Thoracic aorta (tissue), 2 donors: ENCODE results near the gene PBXIP1. TPM values are rescaled to one million over a fixed set of nuclear protein-coding genes. Genes with fewer than 3 reads are reported as not detected.

Experiments
- ATAC-seq: fragments of 150-250 bp; one replicate; pipeline ENCODE4 v1.8.0; 2017; ENCODE audit warnings: low read depth; ENCODE audit not compliant: insufficient number of reproducible peaks, low FRiP score
- DNase-seq: peaks from one replicate; pipeline ENCODE4 v3.0.0-alpha.2; 2020; ENCODE audit warnings: low spot score
- H3K27ac ChIP-seq, 2 donors: fragments of 200-600 bp; sonication (generic); 1 replicate in 1 of 2; 2 replicates in 1 of 2; pipeline ENCODE4 v1.5.1; 2016; ENCODE audit warnings: mild to moderate bottlenecking in 2 of 2, moderate library complexity in 2 of 2
- H3K27me3 ChIP-seq: fragments of 200-600 bp; sonication (generic); replicated peaks from 2 replicates; pipeline ENCODE4 v1.6.0; 2016; ENCODE audit warnings: mild to moderate bottlenecking; ENCODE audit not compliant: insufficient read depth
- H3K36me3 ChIP-seq: fragments of 200-600 bp; sonication (generic); one replicate; pipeline ENCODE4 v1.5.1; 2016
- H3K4me1 ChIP-seq, 2 donors: fragments of 200-600 bp; sonication (generic); 1 replicate in 1 of 2; 2 replicates in 1 of 2; pipeline versions ENCODE4 v1.5.1 to v1.6.0; 2016; ENCODE audit warnings: low read depth in 2 of 2, mild to moderate bottlenecking in 1 of 2; ENCODE audit not compliant: control insufficient read depth in 1 of 2
- H3K4me3 ChIP-seq: fragments of 200-600 bp; sonication (generic); 2 replicates; pipeline ENCODE4 v1.5.1; 2016; ENCODE audit warnings: mild to moderate bottlenecking
- H3K9me3 ChIP-seq: fragments of 200-600 bp; sonication (generic); 2 replicates; pipeline ENCODE4 v1.5.1; 2016
- CTCF ChIP-seq: fragments of 200-600 bp; sonication (generic); IDR thresholded peaks from one replicate; pipeline ENCODE4 v1.5.1; 2019; ENCODE audit warnings: antibody characterized with exemption
- total RNA-seq, 2 donors: library from RNA; depleted of rRNA; stranded (reverse); fragments of >200 nt; gene quantifications; one replicate each; pipeline versions ENCODE4 v1.1.0 to v1.2.3, GENCODE V29; 2016

The PBXIP1 gene
- total RNA-seq, 2 donors from 2014 or later: 185 to 227 TPM

- ATAC-seq (no peak), DNase-seq (no peak)
- H3K27me3 ChIP-seq: no peaks in the 10 kb centered on the region
- peaks cover 36% of the 10 kb centered on the region for H3K36me3 ChIP-seq
- no peak for TF ChIP-seq CTCF
- no peaks in the 10 kb centered on the region for H3K4me1 ChIP-seq
- H3K27ac ChIP-seq: no peak overlapping the region
- no peak overlapping the region for H3K4me3 ChIP-seq
- no peaks in the 10 kb centered on the region for H3K9me3 ChIP-seq
These were observed 30.3 kb downstream of the PBXIP1 start for GRCh38 chr1:154925335-154926170.

- DNase-seq: no peak
- Histone ChIP-seq H3K36me3 (peaks cover 33% of the 10 kb centered on the region), H3K4me3 (no peak overlapping the region), H3K27ac (no peak overlapping the region), H3K9me3 (no peaks in the 10 kb centered on the region), H3K27me3 (no peaks in the 10 kb centered on the region), H3K4me1 (no peaks in the 10 kb centered on the region)
- no peak for ATAC-seq
- TF ChIP-seq CTCF: no peak
These were observed 32.2 kb downstream of the PBXIP1 start for GRCh38 chr1:154923695-154924094.

GRCh38 chr1:154913273-154913672, 42.6 kb downstream of the PBXIP1 start:
- no peaks in the 10 kb centered on the region for H3K4me1 ChIP-seq
- no peak overlapping the region for H3K4me3 ChIP-seq
- TF ChIP-seq CTCF: no peak
- H3K9me3 ChIP-seq: no peaks in the 10 kb centered on the region
- no peaks in the 10 kb centered on the region for H3K27me3 ChIP-seq
- no peaks in the 10 kb centered on the region for H3K36me3 ChIP-seq
- DNase-seq (no peak), ATAC-seq (no peak)
- no peak overlapping the region for H3K27ac ChIP-seq

- no peak for ATAC-seq
- TF ChIP-seq CTCF: no peak
- Histone ChIP-seq H3K9me3 (no peaks in the 10 kb centered on the region), H3K27me3 (no peaks in the 10 kb centered on the region), H3K4me1 (no peaks in the 10 kb centered on the region), H3K36me3 (no peaks in the 10 kb centered on the region), H3K4me3 (no peak overlapping the region), H3K27ac (no peak overlapping the region)
- DNase-seq: no peak
These were observed 43.1 kb downstream of the PBXIP1 start for GRCh38 chr1:154912755-154913154.

GRCh38 chr1:154911691-154912550, 44.0 kb downstream of the PBXIP1 start:
- Histone ChIP-seq H3K27ac (no peak overlapping the region), H3K4me3 (no peak overlapping the region), H3K27me3 (no peaks in the 10 kb centered on the region), H3K36me3 (no peaks in the 10 kb centered on the region), H3K9me3 (no peaks in the 10 kb centered on the region), H3K4me1 (no peaks in the 10 kb centered on the region)
- ATAC-seq (no peak), DNase-seq (no peak)
- no peak for TF ChIP-seq CTCF
